Measurements from ENCODE around the gene SOX9.
"Not testable (repeated sequence)": the region's sequence is repeated elsewhere in the genome, so short reads cannot be mapped to it uniquely, and the experiment has no call there.

The SOX9 gene

GRCh38 chr17:72134608-72135394 is 14.0 kb downstream of the SOX9 start:
- Mint-ChIP-seq H3K9me3 (ENCODE audit: low read depth) (no peaks in the 10 kb centered on the region), H3K36me3 (no peaks in the 10 kb centered on the region), H3K27me3 (peaks cover 5% of the 10 kb centered on the region), H3K4me1 (ENCODE audit: low read depth) (no peaks in the 10 kb centered on the region), H3K27ac (no peak overlapping the region), H3K4me3 (no peak overlapping the region)

- H3K27me3 Mint-ChIP-seq, result peaks cover 5% of the 10 kb centered on the region
- no peak overlapping the region for H3K4me3 Mint-ChIP-seq
- H3K9me3 Mint-ChIP-seq (ENCODE audit: low read depth), result no peaks in the 10 kb centered on the region
- H3K4me1 Mint-ChIP-seq (ENCODE audit: low read depth), result no peaks in the 10 kb centered on the region
- no peak overlapping the region for H3K27ac Mint-ChIP-seq
- H3K36me3 Mint-ChIP-seq, result no peaks in the 10 kb centered on the region
Measured at GRCh38 chr17:72135546-72136325, 14.9 kb downstream of the SOX9 start.

GRCh38 chr17:72136692-72137091 is 15.9 kb downstream of the SOX9 start:
- Mint-ChIP-seq H3K4me1 (ENCODE audit: low read depth) (no peaks in the 10 kb centered on the region), H3K9me3 (ENCODE audit: low read depth) (no peaks in the 10 kb centered on the region), H3K27ac (no peak overlapping the region), H3K4me3 (no peak overlapping the region), H3K36me3 (no peaks in the 10 kb centered on the region), H3K27me3 (peaks cover 5% of the 10 kb centered on the region)

GRCh38 chr17:72137161-72137560 is 16.3 kb downstream of the SOX9 start:
- Mint-ChIP-seq H3K9me3 (ENCODE audit: low read depth) (no peaks in the 10 kb centered on the region), H3K27ac (no peak overlapping the region), H3K36me3 (no peaks in the 10 kb centered on the region), H3K27me3 (peaks cover 5% of the 10 kb centered on the region), H3K4me1 (ENCODE audit: low read depth) (no peaks in the 10 kb centered on the region), H3K4me3 (no peak overlapping the region)

- no peaks in the 10 kb centered on the region for H3K9me3 Mint-ChIP-seq (ENCODE audit: low read depth)
- peaks cover 4% of the 10 kb centered on the region for H3K27me3 Mint-ChIP-seq
- no peaks in the 10 kb centered on the region for H3K36me3 Mint-ChIP-seq
- H3K27ac Mint-ChIP-seq, result no peak overlapping the region
- no peak overlapping the region for H3K4me3 Mint-ChIP-seq
- H3K4me1 Mint-ChIP-seq (ENCODE audit: low read depth), result no peaks in the 10 kb centered on the region
Measured at GRCh38 chr17:72139212-72139611, 18.4 kb downstream of the SOX9 start.

GRCh38 chr17:72141336-72141735 is 20.5 kb downstream of the SOX9 start:
- no peak overlapping the region for H3K27ac Mint-ChIP-seq
- H3K4me1 Mint-ChIP-seq (ENCODE audit: low read depth), result no peaks in the 10 kb centered on the region

GRCh38 chr17:72142097-72142496 is 21.3 kb downstream of the SOX9 start:
- H3K9me3 Mint-ChIP-seq (ENCODE audit: low read depth); H3K36me3 Mint-ChIP-seq; H3K27me3 Mint-ChIP-seq; H3K4me3 Mint-ChIP-seq; H3K4me1 Mint-ChIP-seq (ENCODE audit: low read depth); H3K27ac Mint-ChIP-seq: not testable (repeated sequence)

More at GRCh38 chr17:72141336-72141735, 20.5 kb downstream of the SOX9 start:
- Mint-ChIP-seq H3K9me3 (ENCODE audit: low read depth) (no peaks in the 10 kb centered on the region), H3K27me3 (peaks cover 2% of the 10 kb centered on the region), H3K36me3 (no peaks in the 10 kb centered on the region), H3K4me3 (no peak overlapping the region)

GRCh38 chr17:72142614-72143013 is 21.8 kb downstream of the SOX9 start:
- no peaks in the 10 kb centered on the region for H3K4me1 Mint-ChIP-seq (ENCODE audit: low read depth)
- H3K9me3 Mint-ChIP-seq (ENCODE audit: low read depth), result no peaks in the 10 kb centered on the region
- no peaks in the 10 kb centered on the region for H3K27me3 Mint-ChIP-seq
- no peak overlapping the region for H3K4me3 Mint-ChIP-seq
- no peaks in the 10 kb centered on the region for H3K36me3 Mint-ChIP-seq
- H3K27ac Mint-ChIP-seq, result no peak overlapping the region

GRCh38 chr17:72143245-72143644 is 22.4 kb downstream of the SOX9 start:
- H3K9me3 Mint-ChIP-seq (ENCODE audit: low read depth), result no peaks in the 10 kb centered on the region
- no peaks in the 10 kb centered on the region for H3K27me3 Mint-ChIP-seq
- no peak overlapping the region for H3K27ac Mint-ChIP-seq
- no peaks in the 10 kb centered on the region for H3K36me3 Mint-ChIP-seq
- H3K4me3 Mint-ChIP-seq, result no peak overlapping the region
- H3K4me1 Mint-ChIP-seq (ENCODE audit: low read depth), result no peaks in the 10 kb centered on the region

- Mint-ChIP-seq H3K27ac (no peak overlapping the region), H3K4me3 (no peak overlapping the region), H3K36me3 (no peaks in the 10 kb centered on the region), H3K9me3 (ENCODE audit: low read depth) (no peaks in the 10 kb centered on the region), H3K4me1 (ENCODE audit: low read depth) (no peaks in the 10 kb centered on the region), H3K27me3 (peaks cover 2% of the 10 kb centered on the region)
Measured at GRCh38 chr17:72144101-72144500, 23.3 kb downstream of the SOX9 start.

GRCh38 chr17:72145562-72145961 is 24.7 kb downstream of the SOX9 start:
- no peak overlapping the region for H3K27ac Mint-ChIP-seq
- no peaks in the 10 kb centered on the region for H3K9me3 Mint-ChIP-seq (ENCODE audit: low read depth)
- H3K4me3 Mint-ChIP-seq, result no peak overlapping the region
- peaks cover 8% of the 10 kb centered on the region for H3K27me3 Mint-ChIP-seq
- H3K4me1 Mint-ChIP-seq (ENCODE audit: low read depth), result no peaks in the 10 kb centered on the region
- H3K36me3 Mint-ChIP-seq, result no peaks in the 10 kb centered on the region

GRCh38 chr17:72145962-72146361 is 25.1 kb downstream of the SOX9 start:
- H3K27ac Mint-ChIP-seq, result no peak overlapping the region
- no peaks in the 10 kb centered on the region for H3K4me1 Mint-ChIP-seq (ENCODE audit: low read depth)
- no peaks in the 10 kb centered on the region for H3K9me3 Mint-ChIP-seq (ENCODE audit: low read depth)
- H3K4me3 Mint-ChIP-seq, result no peak overlapping the region
- no peaks in the 10 kb centered on the region for H3K36me3 Mint-ChIP-seq
- peaks cover 8% of the 10 kb centered on the region for H3K27me3 Mint-ChIP-seq

- Mint-ChIP-seq H3K27me3 (peaks cover 8% of the 10 kb centered on the region), H3K9me3 (ENCODE audit: low read depth) (no peaks in the 10 kb centered on the region), H3K4me3 (no peak overlapping the region), H3K4me1 (ENCODE audit: low read depth) (no peaks in the 10 kb centered on the region), H3K27ac (no peak overlapping the region), H3K36me3 (no peaks in the 10 kb centered on the region)
Measured at GRCh38 chr17:72146371-72146770, 25.6 kb downstream of the SOX9 start.

GRCh38 chr17:72150632-72151460 is 30.0 kb downstream of the SOX9 start:
- Mint-ChIP-seq H3K9me3 (ENCODE audit: low read depth) (no peaks in the 10 kb centered on the region), H3K4me3 (no peak overlapping the region), H3K27ac (no peak overlapping the region), H3K4me1 (ENCODE audit: low read depth) (no peaks in the 10 kb centered on the region), H3K27me3 (peaks cover 16% of the 10 kb centered on the region), H3K36me3 (no peaks in the 10 kb centered on the region)

Data from activated naive CD8-positive, alpha-beta T cell (primary cell).